Transverse colon (tissue), 4 donors: ENCODE data around the gene STXBP5. TPM values are rescaled to one million over a fixed set of nuclear protein-coding genes. Genes with fewer than 3 reads are reported as not detected.

Experiments used
- DNase-seq: peaks from one replicate; pipeline ENCODE4 v3.0.0-alpha.2; 2019
- H3K27ac ChIP-seq, 4 donors: fragments of 200-600 bp; sonication (generic); 2 replicates each; pipeline ENCODE4 v1.5.1; 2016 to 2018; ENCODE audit warnings: inconsistent platforms in 4 of 4
- H3K27me3 ChIP-seq: fragments of 200-600 bp; sonication (generic); 2 replicates; pipeline ENCODE4 v1.5.1; 2017; ENCODE audit warnings: inconsistent platforms
- H3K36me3 ChIP-seq, 4 donors: fragments of 200-600 bp; sonication (generic); 2 replicates each; pipeline ENCODE4 v1.5.1; 2017 to 2019; ENCODE audit warnings: inconsistent platforms in 4 of 4
- H3K4me1 ChIP-seq, 4 donors: fragments of 200-600 bp; sonication (generic); 2 replicates each; pipeline ENCODE4 v1.5.1; 2017 to 2020; ENCODE audit warnings: inconsistent platforms in 4 of 4
- H3K4me3 ChIP-seq, 4 donors: fragments of 200-600 bp; sonication (generic); 1 replicate in 1 of 4; 2 replicates in 3 of 4; pipeline versions ENCODE4 v1.5.1 to v1.6.1; 2017 to 2019; ENCODE audit warnings: inconsistent platforms in 4 of 4
- H3K9me3 ChIP-seq, 2 donors: fragments of 200-600 bp; sonication (generic); 2 replicates each; pipeline ENCODE4 v1.5.1; 2017 to 2019; ENCODE audit warnings: inconsistent platforms in 2 of 2
- CTCF ChIP-seq, 5 experiments: fragments of 200-600 bp in 3 of 5; fragments of 450-650 bp in 2 of 5; sonication (generic) in 3 of 5; IDR thresholded peaks; 1 replicate in 2 of 5; 2 replicates in 3 of 5; pipeline ENCODE4 v1.5.1; 2016 to 2017; ENCODE audit warnings: antibody characterized with exemption in 5 of 5, inconsistent platforms in 3 of 5, mild to moderate bottlenecking in 2 of 5, moderate library complexity in 1 of 5
- EP300 ChIP-seq: sonication (generic); formaldehyde crosslinking; IDR thresholded peaks from one replicate; pipeline ENCODE4 v1.6.1; 2017; ENCODE audit warnings: antibody characterized with exemption, low read depth
- POLR2A ChIP-seq: fragments of 450-650 bp; IDR thresholded peaks from one replicate; pipeline ENCODE4 v1.6.1; 2016; ENCODE audit warnings: antibody characterized with exemption, mild to moderate bottlenecking, moderate library complexity
- POLR2AphosphoS5 ChIP-seq, 3 donors: sonication (generic); formaldehyde crosslinking; IDR thresholded peaks; one replicate each; pipeline ENCODE4 v1.6.1; 2016; ENCODE audit warnings: antibody characterized with exemption in 3 of 3
- WGBS, 2 donors: methylation state at CpG; one replicate each; pipeline ENCODE4 v1.1.5; 2018; ENCODE audit warnings: low coverage in 1 of 2; 5-methylcytosine and 5-hydroxymethylcytosine counted together
- in situ Hi-C, 4 donors: fragments of 200-750 bp; cut with MboI; loops; one replicate each; pipeline versions ENCODE4 v1.15.0 to v1.15.1; 2017; ENCODE audit warnings: low sequenced_read_pairs in 3 of 4, low pct_ligation_motif_present in 1 of 4, low pct_unique_long_range_greater_than_20kb in 1 of 4
- intact Hi-C: fragments of 100-400 bp; cut with DNase I; formaldehyde crosslinking; loops from one replicate; pipeline ENCODE4 v1.15.1; 2023; ENCODE audit warnings: low total_unique reads
- total RNA-seq, 4 donors: library from RNA; depleted of rRNA; stranded (reverse); fragments of >200 nt; gene quantifications; one replicate each; pipeline ENCODE4 v1.1.0, GENCODE V29; 2016

STXBP5 gene
- total RNA-seq, 4 donors from 2014 or later, result 58.7 to 99.5 (median 85.0) TPM

GRCh38 chr6:147212622-147213021, 8.4 kb downstream of the STXBP5 start:
- no peak for TF ChIP-seq POLR2A
- no peak for TF ChIP-seq CTCF (IDR thresholded peaks at IDR 0.05)
- no peak for TF ChIP-seq EP300
- no peak for TF ChIP-seq POLR2AphosphoS5 (IDR thresholded peaks at IDR 0.05)
- WGBS, 2 donors, result 88 to 96% methylated on average over 1 of the region's 1 CpG
- no peak for DNase-seq
- Histone ChIP-seq H3K4me1 (peaks cover 8 to 35% (median 14%) of the 10 kb centered on the region in 4 donors), H3K36me3 (no peaks in the 10 kb centered on the region), H3K27ac (no peak overlapping the region), H3K4me3 (no peak overlapping the region), H3K27me3 (no peaks in the 10 kb centered on the region), H3K9me3 (no peaks in the 10 kb centered on the region)
- in situ Hi-C loops (no loop called here), intact Hi-C loops (no loop called here)

GRCh38 chr6:147213772-147214171, 9.6 kb downstream of the STXBP5 start:
- Histone ChIP-seq H3K27ac (no peak overlapping the region), H3K4me3 (no peak overlapping the region), H3K27me3 (no peaks in the 10 kb centered on the region), H3K4me1 (peaks cover 0 to 38% (median 11%) of the 10 kb centered on the region in 4 donors), H3K9me3 (no peaks in the 10 kb centered on the region), H3K36me3 (no peaks in the 10 kb centered on the region)
- intact Hi-C loops (no loop called here), in situ Hi-C loops (no loop called here)
- TF ChIP-seq EP300, result no peak
- no peak for TF ChIP-seq POLR2AphosphoS5 (IDR thresholded peaks at IDR 0.05)
- TF ChIP-seq POLR2A, result no peak
- TF ChIP-seq CTCF (IDR thresholded peaks at IDR 0.05), result no peak
- 0 to 56% methylated on average over 1 of the region's 1 CpG for WGBS, 2 donors
- DNase-seq, result no peak

- Histone ChIP-seq H3K27me3 (no peaks in the 10 kb centered on the region), H3K4me1 (peaks cover 0 to 36% (median 10%) of the 10 kb centered on the region in 4 donors), H3K27ac (no peak overlapping the region), H3K9me3 (no peaks in the 10 kb centered on the region), H3K36me3 (no peaks in the 10 kb centered on the region), H3K4me3 (no peak overlapping the region)
- DNase-seq, result no peak
- in situ Hi-C loops (no loop called here), intact Hi-C loops (no loop called here)
- TF ChIP-seq CTCF (IDR thresholded peaks at IDR 0.05) (no peak), POLR2A (no peak), EP300 (no peak), POLR2AphosphoS5 (IDR thresholded peaks at IDR 0.05) (no peak)
- WGBS, 2 donors, result 82 to 85% methylated on average over 5 to 6 of the region's 6 CpGs
Observed at GRCh38 chr6:147214248-147215227, 10.3 kb downstream of the STXBP5 start.

GRCh38 chr6:147216915-147217314, 12.7 kb downstream of the STXBP5 start:
- 68 to 79% methylated on average over 3 of the region's 3 CpGs for WGBS, 2 donors
- Histone ChIP-seq H3K4me1 (peaks cover 0 to 48% (median 17%) of the 10 kb centered on the region in 4 donors), H3K36me3 (peaks cover 0 to 6% (median 0%) of the 10 kb centered on the region in 4 donors), H3K27me3 (no peaks in the 10 kb centered on the region), H3K27ac (no peak overlapping the region), H3K4me3 (no peak overlapping the region), H3K9me3 (no peaks in the 10 kb centered on the region)
- in situ Hi-C loops, result no loop called here
- no peak for TF ChIP-seq CTCF (IDR thresholded peaks at IDR 0.05)
- no peak for TF ChIP-seq EP300
- TF ChIP-seq POLR2AphosphoS5 (IDR thresholded peaks at IDR 0.05), result no peak
- no peak for TF ChIP-seq POLR2A
- DNase-seq, result no peak
- intact Hi-C loops, result no loop called here
